Middle frontal gyrus (tissue), 1 donor: ENCODE data around the gene WSB1.

Experiments used
- DNase-seq: peaks from one replicate; pipeline ENCODE4 v3.0.0-alpha.2; 2015; ENCODE audit warnings: low spot score; ENCODE audit errors: extremely low spot score

WSB1 gene

GRCh38 chr17:27356091-27356705, 62.3 kb downstream of the WSB1 start:
- DNase-seq = no peak

GRCh38 chr17:27357236-27357635, 63.3 kb downstream of the WSB1 start:
- DNase-seq = no peak

DNA sequence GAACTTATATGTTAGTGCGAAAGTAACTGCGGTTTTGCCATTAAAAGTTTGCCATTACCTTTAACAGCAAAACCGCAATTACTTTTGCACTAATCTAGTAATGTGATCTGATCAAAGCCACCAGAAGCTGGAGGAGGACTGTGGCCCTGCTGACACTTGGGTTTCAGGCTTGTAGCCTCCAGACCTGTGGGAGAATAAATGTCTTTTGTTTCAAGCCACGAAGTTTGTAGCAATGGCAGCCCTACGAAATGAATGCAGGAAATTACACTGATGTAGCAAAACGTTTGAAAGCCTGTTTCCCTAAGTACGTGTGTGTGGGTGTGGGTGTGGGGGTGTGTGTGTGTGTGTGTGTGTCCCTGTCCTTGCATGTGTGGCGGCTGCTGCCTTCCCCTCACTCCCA, 66.6 kb downstream of the WSB1 start:
- DNase-seq = no peak

DNA sequence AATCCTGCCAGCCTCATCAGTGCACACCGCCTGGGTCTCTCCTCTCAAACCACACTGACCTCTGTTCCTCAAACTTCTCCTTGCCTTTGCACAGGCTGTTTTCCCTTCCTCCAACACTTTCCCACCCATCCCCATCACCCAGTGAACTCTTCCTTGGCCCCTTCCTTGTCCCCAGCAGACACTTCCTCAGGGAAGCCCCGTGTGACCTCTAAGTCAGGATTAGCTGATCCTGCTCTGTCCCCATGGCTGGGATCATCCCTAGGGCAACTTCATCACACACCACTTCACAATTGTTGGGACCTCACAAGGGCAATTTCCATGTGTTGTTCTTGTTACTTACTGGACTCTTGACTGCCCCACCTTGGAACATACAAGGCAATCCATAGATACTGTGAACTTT, 67.8 kb downstream of the WSB1 start:
- no peak for DNase-seq

DNA sequence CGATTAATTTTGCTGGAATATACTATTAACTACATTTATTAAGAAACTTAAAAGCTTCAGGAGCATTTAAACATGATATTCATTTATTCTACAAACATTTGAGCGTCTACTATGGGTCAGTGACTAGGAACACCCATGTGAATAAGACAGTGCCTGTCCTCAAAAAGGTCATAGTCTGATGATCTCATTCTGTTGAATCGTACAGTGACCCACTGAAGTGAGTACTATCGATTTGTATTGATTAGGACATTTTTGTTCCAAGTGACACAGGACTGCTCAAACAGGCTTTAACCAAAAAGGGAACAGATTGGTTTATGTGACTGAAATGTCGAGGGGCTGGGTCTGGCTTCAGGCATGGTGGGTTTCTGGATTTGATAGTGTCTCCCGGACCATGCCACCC, 68.6 kb downstream of the WSB1 start:
- no peak for DNase-seq

DNA sequence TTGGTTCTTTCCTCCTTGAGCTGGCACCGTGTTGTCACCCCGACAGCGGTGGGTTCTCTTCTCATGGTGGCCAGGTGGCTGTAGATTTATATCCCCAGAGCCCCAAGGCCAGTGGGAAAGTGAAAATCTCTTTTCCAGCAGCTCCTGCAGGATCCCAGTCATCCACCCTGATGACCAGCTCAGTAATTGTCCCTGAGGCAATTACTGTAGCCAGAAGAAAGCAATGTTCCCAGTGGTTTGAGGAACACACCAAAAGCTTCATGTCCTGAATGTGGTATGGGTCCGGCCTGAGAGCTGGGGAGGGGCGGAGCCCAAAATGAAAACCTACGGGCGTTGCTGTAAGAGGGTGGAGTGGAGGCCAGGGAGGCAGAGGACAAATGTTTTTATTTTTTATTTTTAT, 69.0 kb downstream of the WSB1 start:
- no peak for DNase-seq

DNA sequence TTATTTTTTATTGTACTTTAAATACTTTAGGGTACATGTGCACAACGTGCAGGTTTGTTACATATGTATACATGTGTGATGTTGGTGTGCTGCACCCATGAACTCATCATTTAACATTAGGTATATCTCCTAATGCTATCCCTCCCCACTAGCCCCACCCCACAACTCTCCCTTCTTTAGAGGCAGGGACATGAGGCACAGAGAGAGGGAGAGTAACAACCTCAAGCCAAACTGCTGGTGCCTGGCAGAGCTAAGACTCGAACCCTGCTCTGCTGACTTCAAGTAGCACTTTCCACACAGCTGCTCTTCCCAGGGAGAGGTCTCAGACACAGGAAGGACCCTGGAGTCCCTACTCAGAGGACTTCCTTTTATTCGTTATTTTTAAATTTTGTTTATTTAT, 69.4 kb downstream of the WSB1 start:
- no peak for DNase-seq
